H1 (cell line): ENCODE measurements around the gene TSHB. TPM values are rescaled to one million over a fixed set of nuclear protein-coding genes. Genes with fewer than 3 reads are reported as not detected.

Experiments used
- CTCF ChIA-PET: fragments of 300-600 bp; sonication (Branson Sonifier 250); formaldehyde crosslinking; loops from one replicate; lab custom pipeline; 2021; ENCODE audit not compliant: partially characterized antibody; lab: Charles Lee
- POLR2A ChIA-PET: fragments of 300-600 bp; sonication (Branson Sonifier 250); formaldehyde crosslinking; loops from one replicate; lab custom pipeline; 2021; ENCODE audit warnings: inconsistent platforms; ENCODE audit not compliant: partially characterized antibody; lab: Charles Lee
- DNase-seq, 2 experiments: peaks; one replicate each; pipeline versions ENCODE4 v3.0.0 to v3.0.0-alpha.2; 2010 to 2022; ENCODE audit warnings: low spot score in 2 of 2, low read depth in 1 of 2, mixed read lengths in 1 of 2
- FAIRE-seq: peaks from 2 replicates; lab custom pipeline; 2011; peaks lifted over from hg19 to GRCh38; lab: Jason Lieb, UNC
- H2AFZ ChIP-seq: 2 replicates; pipeline ENCODE4 v1.8.1; 2012; ENCODE audit warnings: low read length, inconsistent platforms
- H2AK5ac ChIP-seq: 2 replicates; pipeline ENCODE4 v1.6.1; 2013; ENCODE audit warnings: low read depth, low read length
- H2BK120ac ChIP-seq: replicated peaks from 2 replicates; pipeline ENCODE3; 2013; ENCODE audit warnings: low read depth, low read length, inconsistent platforms
- H2BK12ac ChIP-seq: 2 replicates; pipeline ENCODE4 v1.6.1; 2013; ENCODE audit warnings: low read depth, low read length
- H2BK15ac ChIP-seq: 2 replicates; pipeline ENCODE4 v1.6.1; 2013; ENCODE audit warnings: low read length
- H2BK20ac ChIP-seq: 2 replicates; pipeline ENCODE4 v1.6.1; 2013; ENCODE audit warnings: low read length
- H2BK5ac ChIP-seq: 2 replicates; pipeline ENCODE4 v1.6.1; 2013; ENCODE audit warnings: low read depth, low read length
- H3K14ac ChIP-seq: 2 replicates; pipeline ENCODE4 v1.6.1; 2013; ENCODE audit warnings: inconsistent platforms; ENCODE audit not compliant: insufficient read length
- H3K18ac ChIP-seq: 2 replicates; pipeline ENCODE4 v1.6.1; 2013; ENCODE audit warnings: low read length; ENCODE audit errors: extremely low read depth
- H3K23ac ChIP-seq: 2 replicates; pipeline ENCODE4 v1.6.1; 2013; ENCODE audit warnings: inconsistent platforms; ENCODE audit not compliant: insufficient read length
- H3K23me2 ChIP-seq: 2 replicates; pipeline ENCODE4 v1.6.1; 2013; ENCODE audit warnings: low read depth, low read length
- H3K27ac ChIP-seq: 2 replicates; pipeline ENCODE4 v1.6.1; 2011; ENCODE audit warnings: low read depth, low read length, inconsistent platforms
- H3K27me3 ChIP-seq, 4 experiments: replicated peaks in 1 of 4; 1 replicate in 1 of 4; 2 replicates in 3 of 4; pipeline versions ENCODE4 v1.6.1 to v1.8.1; 2011 to 2013; ENCODE audit warnings: low read length in 3 of 4, mild to moderate bottlenecking in 3 of 4, inconsistent platforms in 2 of 4, mixed read lengths in 2 of 4, moderate library complexity in 1 of 4; ENCODE audit not compliant: control insufficient read depth in 3 of 4, insufficient read depth in 3 of 4; ENCODE audit errors: extremely low read depth in 1 of 4
- H3K36me3 ChIP-seq, 4 experiments: 2 replicates each; pipeline versions ENCODE4 v1.6.1 to v1.8.1; 2011 to 2013; ENCODE audit warnings: mild to moderate bottlenecking in 4 of 4, low read length in 3 of 4, moderate library complexity in 2 of 4, control low read depth in 1 of 4, inconsistent platforms in 1 of 4; ENCODE audit not compliant: insufficient read depth in 4 of 4, control insufficient read depth in 2 of 4
- H3K4ac ChIP-seq: replicated peaks from 2 replicates; pipeline ENCODE3; 2013; ENCODE audit warnings: low read length, low read depth, mixed read lengths, inconsistent platforms; ENCODE audit not compliant: insufficient read length
- H3K4me1 ChIP-seq, 4 experiments: replicated peaks in 1 of 4; 1 replicate in 1 of 4; 2 replicates in 3 of 4; pipeline versions ENCODE4 v1.6.1 to v1.8.1; 2011 to 2013; ENCODE audit warnings: low read length in 3 of 4, inconsistent platforms in 2 of 4, mixed read lengths in 1 of 4; ENCODE audit not compliant: insufficient read depth in 4 of 4, control insufficient read depth in 3 of 4
- H3K4me2 ChIP-seq, 2 experiments: 2 replicates each; pipeline versions ENCODE4 v1.6.1 to v1.8.1; 2011 to 2013; ENCODE audit warnings: low read depth in 2 of 2, low read length in 2 of 2, control low read depth in 1 of 2, inconsistent platforms in 1 of 2, mild to moderate bottlenecking in 1 of 2; ENCODE audit not compliant: insufficient read depth in 1 of 2
- H3K4me3 ChIP-seq, 4 experiments: fragments of 200-600, 300-600 bp in 1 of 4; sonication (generic), shearing (Covaris generic), sonication (Bioruptor Twin) in 1 of 4; 2 replicates each; pipeline versions ENCODE4 v1.5.1 to v1.8.1; 2011 to 2016; ENCODE audit warnings: low read length in 4 of 4, low read depth in 3 of 4, control low read depth in 2 of 4, inconsistent platforms in 2 of 4, mild to moderate bottlenecking in 2 of 4, mixed read lengths in 1 of 4, moderate library complexity in 1 of 4; ENCODE audit not compliant: insufficient read depth in 2 of 4; ENCODE audit errors: extremely low read depth in 1 of 4
- H3K56ac ChIP-seq: replicated peaks from 2 replicates; pipeline ENCODE3; 2013; ENCODE audit warnings: low read depth, mild to moderate bottlenecking, mixed read lengths, low read length, inconsistent platforms; ENCODE audit not compliant: insufficient read length
- H3K79me1 ChIP-seq: 2 replicates; pipeline ENCODE4 v1.6.1; 2013; ENCODE audit warnings: low read depth, low read length, control low read depth
- H3K79me2 ChIP-seq, 2 experiments: 2 replicates each; pipeline versions ENCODE4 v1.6.1 to v1.8.1; 2012 to 2013; ENCODE audit warnings: low read length in 2 of 2, mild to moderate bottlenecking in 2 of 2, inconsistent platforms in 1 of 2; ENCODE audit not compliant: insufficient read depth in 2 of 2, control insufficient read depth in 1 of 2
- H3K9ac ChIP-seq, 4 experiments: replicated peaks in 1 of 4; 1 replicate in 1 of 4; 2 replicates in 3 of 4; pipeline versions ENCODE4 v1.6.1 to v1.8.1; 2011 to 2013; ENCODE audit warnings: low read depth in 3 of 4, low read length in 3 of 4, control low read depth in 2 of 4, mild to moderate bottlenecking in 2 of 4, moderate library complexity in 2 of 4, inconsistent platforms in 1 of 4; ENCODE audit errors: extremely low read depth in 1 of 4
- H3K9me3 ChIP-seq, 2 experiments: 2 replicates each; pipeline versions ENCODE4 v1.6.1 to v1.8.1; 2012 to 2013; ENCODE audit warnings: mild to moderate bottlenecking in 2 of 2, moderate library complexity in 2 of 2, control low read depth in 1 of 2, inconsistent platforms in 1 of 2, low read depth in 1 of 2, low read length in 1 of 2, mixed read lengths in 1 of 2; ENCODE audit not compliant: insufficient read depth in 2 of 2
- H4K20me1 ChIP-seq, 2 experiments: replicated peaks in 1 of 2; 2 replicates each; pipeline versions ENCODE3 to v1.8.1; 2011 to 2013; ENCODE audit warnings: inconsistent platforms in 2 of 2, low read length in 2 of 2, mild to moderate bottlenecking in 1 of 2; ENCODE audit not compliant: insufficient read depth in 2 of 2, control insufficient read depth in 1 of 2
- H4K5ac ChIP-seq: 2 replicates; pipeline ENCODE4 v1.6.1; 2013; ENCODE audit warnings: low read length, low read depth, mixed read lengths, inconsistent platforms; ENCODE audit not compliant: insufficient read length
- H4K8ac ChIP-seq: 2 replicates; pipeline ENCODE4 v1.8.0; 2013; ENCODE audit warnings: mild to moderate bottlenecking, moderate library complexity, low read length, inconsistent platforms; ENCODE audit not compliant: insufficient read depth; ENCODE audit errors: extremely low read depth
- H4K91ac ChIP-seq: replicated peaks from 2 replicates; pipeline ENCODE3; 2013; ENCODE audit warnings: low read length, mixed read lengths, inconsistent platforms; ENCODE audit not compliant: insufficient read length
- ATF3 ChIP-seq: IDR thresholded peaks from 2 replicates; pipeline ENCODE4 v1.6.1; 2011; ENCODE audit warnings: low read depth, mild to moderate bottlenecking, low read length; ENCODE audit not compliant: insufficient read depth
- CBX5 ChIP-seq: fragments of 300-800, 300-1000 bp; sonication (generic); IDR thresholded peaks from 2 replicates; pipeline ENCODE4 v1.7.1; 2016; ENCODE audit warnings: antibody characterized with exemption, low read length, low read depth
- CHD1 ChIP-seq: IDR thresholded peaks from 2 replicates; pipeline ENCODE4 v1.6.1; 2012; ENCODE audit warnings: low read depth, low read length, improper control_type of control experiment
- GTF2F1 ChIP-seq: IDR thresholded peaks from 2 replicates; pipeline ENCODE4 v1.6.1; 2012; ENCODE audit warnings: low read depth, low read length, improper control_type of control experiment, borderline replicate concordance
- JUN ChIP-seq: IDR thresholded peaks from 2 replicates; pipeline ENCODE4 v1.6.1; 2011; ENCODE audit warnings: low read depth, mild to moderate bottlenecking, improper control_type of control experiment, low read length
- KDM4A ChIP-seq: IDR thresholded peaks from one replicate; pipeline ENCODE4 v1.7.1; 2012; ENCODE audit warnings: low read depth, mild to moderate bottlenecking, moderate library complexity, low read length, inconsistent platforms; ENCODE audit not compliant: severe bottlenecking
- NRF1 ChIP-seq: IDR thresholded peaks from 2 replicates; pipeline ENCODE4 v1.6.1; 2011; ENCODE audit warnings: mild to moderate bottlenecking, low read depth, low read length, improper control_type of control experiment
- RXRA ChIP-seq: IDR thresholded peaks from 2 replicates; pipeline ENCODE4 v1.6.1; 2011; ENCODE audit warnings: low read depth, mild to moderate bottlenecking, low read length, moderate library complexity; ENCODE audit not compliant: insufficient read depth
- SIX5 ChIP-seq: IDR thresholded peaks from 2 replicates; pipeline ENCODE4 v1.6.1; 2011; ENCODE audit warnings: mild to moderate bottlenecking, low read depth, low read length
- SRF ChIP-seq: IDR thresholded peaks from 2 replicates; pipeline ENCODE4 v1.6.1; 2011; ENCODE audit warnings: mild to moderate bottlenecking, low read depth, low read length, moderate library complexity
- SUZ12 ChIP-seq: fragments of 200-600 bp; sonication (generic); IDR thresholded peaks from 2 replicates; pipeline ENCODE4 v1.6.1; 2012; ENCODE audit warnings: mild to moderate bottlenecking, inconsistent platforms, low read length, moderate library complexity, mixed read lengths
- TCF12 ChIP-seq: IDR thresholded peaks from 2 replicates; pipeline ENCODE4 v1.6.1; 2011; ENCODE audit warnings: low read depth, mild to moderate bottlenecking, low read length
- USF2 ChIP-seq: IDR thresholded peaks from 2 replicates; pipeline ENCODE4 v1.6.1; 2011; ENCODE audit warnings: low read length, improper control_type of control experiment
- YY1 ChIP-seq: IDR thresholded peaks from 2 replicates; pipeline ENCODE4 v1.6.1; 2011; ENCODE audit warnings: low read depth, mild to moderate bottlenecking, low read length
- WGBS, 2 experiments: shearing (Covaris generic) in 1 of 2; methylation state at CpG; one replicate each; pipeline versions ENCODE4 v1.1.6 to v1.1.7; 2013 to 2015; ENCODE audit warnings: low lambda C conversion rate in 2 of 2, mixed read lengths in 2 of 2, inconsistent platforms in 1 of 2, low coverage in 1 of 2, missing lambda C conversion rate in 1 of 2; ENCODE audit not compliant: insufficient replicate concordance in 2 of 2, insufficient coverage in 1 of 2, insufficient read length in 1 of 2; ENCODE audit errors: extremely low coverage in 1 of 2, missing lambda C conversion rate in 1 of 2; 5-methylcytosine and 5-hydroxymethylcytosine counted together
- polyA plus RNA-seq, 7 experiments: library from polyadenylated mRNA; depleted of rRNA in 3 of 7; stranded (reverse) in 5 of 7; unstranded in 2 of 7; fragments of >200 nt in 5 of 7; fragments of 200-250 nt in 2 of 7; gene quantifications; 1 replicate in 5 of 7; 2 replicates in 1 of 7; 4 replicates in 1 of 7; pipeline versions ENCODE4 v1.2.1 to v1.2.3, GENCODE V29; 2011 to 2013; ENCODE audit warnings: missing spikeins in 2 of 7, mixed read lengths in 2 of 7
- total RNA-seq: library from RNA; stranded (reverse); fragmentation: NEBNext Ultra II Directional; extraction: Animal tissue kit (Norgen Biotek cat#: 25700); gene quantifications from 2 replicates; pipeline ENCODE4 v1.2.1, GENCODE V29; 2021

The TSHB gene
- total and polyA plus RNA-seq, 2 of the 8 experiments (the other 6 are each of a cell fraction or from before 2014, with no cell fraction given): not detected

- no peak overlapping the region for H2BK5ac ChIP-seq
- CTCF ChIA-PET: no interaction called here
- TF ChIP-seq NRF1 (no peak), ATF3 (no peak), CBX5 (no peak), USF2 (no peak), YY1 (no peak), GTF2F1 (no peak), TCF12 (no peak), SIX5 (no peak), RXRA (no peak), KDM4A (no peak), SRF (no peak), CHD1 (no peak), JUN (no peak), SUZ12 (no peak)
Measured at GRCh38 chr1:115021145-115021544, 8.5 kb upstream of the TSHB start.

More at GRCh38 chr1:115021145-115021544, 8.5 kb upstream of the TSHB start:
- FAIRE-seq (peak; percentile 32), DNase-seq (no peak)
- Histone ChIP-seq H4K91ac (no peak overlapping the region), H3K27me3 (no peaks in the 10 kb centered on the region), H3K4me1 (no peaks in the 10 kb centered on the region), H3K9ac (no peak overlapping the region), H4K5ac (no peak overlapping the region), H4K8ac (no peak overlapping the region), H3K4me2 (no peak overlapping the region), H4K20me1 (no peaks in the 10 kb centered on the region), H3K14ac (no peak overlapping the region), H2BK120ac (no peak overlapping the region), H3K79me2 (no peaks in the 10 kb centered on the region), H2BK20ac (no peak overlapping the region), H3K23ac (no peak overlapping the region), H3K27ac (no peak overlapping the region), H3K18ac (no peak overlapping the region), H3K23me2 (no peaks in the 10 kb centered on the region), H3K4ac (no peak overlapping the region), H2BK15ac (no peak overlapping the region), H2AFZ (no peak overlapping the region), H3K36me3 (no peaks in the 10 kb centered on the region), H3K4me3 (no peak overlapping the region), H3K9me3 (peaks cover 7 to 9% of the 10 kb centered on the region in 2 experiments; a peak in 3 of 4 replicates), H2AK5ac (no peak overlapping the region), H3K56ac (no peak overlapping the region), H3K79me1 (no peaks in the 10 kb centered on the region), H2BK12ac (no peak overlapping the region)
- POLR2A ChIA-PET: no interaction called here
- 100% methylated on average over 1 of the region's 1 CpG; no CpG with 5 or more reads in 1 of the 2 experiments for WGBS, 2 experiments
